ENCODE measurements around the gene SCAMP2.
A peak's percentile ranks its signal among the peaks of the same experiment; 100 is the strongest.
"Not testable (repeated sequence)": the region's sequence is repeated elsewhere in the genome, so short reads cannot be mapped to it uniquely, and the experiment has no call there.

SCAMP2 gene, protein sequence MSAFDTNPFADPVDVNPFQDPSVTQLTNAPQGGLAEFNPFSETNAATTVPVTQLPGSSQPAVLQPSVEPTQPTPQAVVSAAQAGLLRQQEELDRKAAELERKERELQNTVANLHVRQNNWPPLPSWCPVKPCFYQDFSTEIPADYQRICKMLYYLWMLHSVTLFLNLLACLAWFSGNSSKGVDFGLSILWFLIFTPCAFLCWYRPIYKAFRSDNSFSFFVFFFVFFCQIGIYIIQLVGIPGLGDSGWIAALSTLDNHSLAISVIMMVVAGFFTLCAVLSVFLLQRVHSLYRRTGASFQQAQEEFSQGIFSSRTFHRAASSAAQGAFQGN

DNA sequence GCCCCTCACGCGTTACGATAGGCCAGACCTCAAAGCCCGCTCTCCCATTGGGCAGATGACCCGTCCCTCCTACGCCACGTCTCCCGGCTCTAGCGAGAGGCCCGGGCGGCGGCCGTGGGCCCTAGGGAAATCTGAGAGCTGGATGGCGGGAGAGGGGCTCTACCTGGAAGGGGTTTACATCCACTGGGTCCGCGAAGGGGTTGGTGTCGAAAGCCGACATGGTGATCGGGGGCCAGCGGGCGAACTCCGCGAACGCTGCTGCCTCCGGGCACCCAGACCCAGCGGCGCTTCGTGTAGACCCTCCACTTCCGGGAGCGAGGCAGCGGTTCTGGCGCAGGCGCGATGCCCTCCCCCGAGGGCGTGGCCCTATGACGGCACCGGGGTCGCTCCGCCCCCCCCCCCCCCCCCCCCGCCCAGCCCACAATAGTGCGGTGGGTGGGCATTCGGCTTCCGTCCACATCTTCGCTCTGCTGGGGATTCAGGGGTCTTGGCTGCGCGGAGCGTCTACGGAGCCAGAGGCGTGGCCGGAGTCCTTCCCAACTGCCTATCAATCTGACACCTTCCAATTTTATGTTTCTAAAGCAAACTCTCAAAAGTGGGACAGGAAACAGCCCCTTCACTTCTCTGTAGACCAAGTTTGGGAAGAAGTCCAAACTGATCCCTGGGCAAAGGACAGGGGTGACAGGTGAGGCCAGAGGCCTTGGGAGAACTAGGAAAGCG, at the start of gene SCAMP2:
SCAMP2 (minus strand) TSS at position 330 of the 720 bp plus-strand sequence; CDS start at position 220, 110 bp downstream.
- DNase-seq: peak; percentile 68

DNA sequence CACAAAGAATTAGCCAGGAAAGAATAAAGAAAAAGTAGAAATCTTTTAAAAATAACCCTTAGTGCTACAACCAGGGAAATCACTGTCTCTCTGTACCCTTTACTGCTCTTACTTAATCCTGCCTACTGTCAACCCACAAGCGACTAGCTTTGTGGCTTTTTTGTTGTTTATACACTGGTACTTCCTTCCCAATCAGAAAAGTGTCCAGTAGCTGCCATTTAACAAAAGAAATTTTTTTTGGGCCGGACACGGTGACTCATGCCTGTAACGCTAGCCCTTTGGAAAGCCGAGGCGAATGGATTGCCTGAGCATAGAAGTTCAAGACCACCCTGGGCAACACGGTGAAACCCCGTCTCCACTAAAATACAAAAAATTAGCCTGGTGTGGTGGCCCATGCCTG, 47.3 kb upstream of the SCAMP2 start:
- DNase-seq: no peak

DNA sequence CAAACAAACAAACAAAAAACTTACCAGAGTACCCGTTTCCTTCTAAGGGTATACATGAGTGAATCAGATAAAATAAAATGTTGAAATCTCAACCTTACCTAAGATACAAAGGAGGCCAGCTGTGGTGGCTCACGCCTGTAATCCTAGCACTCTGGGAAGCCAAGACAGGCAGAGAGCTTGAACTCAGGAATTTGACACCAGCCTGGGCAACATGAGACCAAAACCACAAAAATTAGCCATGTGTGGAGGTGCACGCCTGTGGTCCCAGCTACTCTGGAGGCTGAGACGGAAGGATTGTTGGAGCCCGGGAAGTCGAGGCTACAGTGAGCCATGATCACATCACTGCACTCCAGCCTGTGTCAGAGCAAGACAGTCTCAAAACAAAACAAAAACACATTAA, 44.5 kb upstream of the SCAMP2 start:
- DNase-seq: no peak

DNA sequence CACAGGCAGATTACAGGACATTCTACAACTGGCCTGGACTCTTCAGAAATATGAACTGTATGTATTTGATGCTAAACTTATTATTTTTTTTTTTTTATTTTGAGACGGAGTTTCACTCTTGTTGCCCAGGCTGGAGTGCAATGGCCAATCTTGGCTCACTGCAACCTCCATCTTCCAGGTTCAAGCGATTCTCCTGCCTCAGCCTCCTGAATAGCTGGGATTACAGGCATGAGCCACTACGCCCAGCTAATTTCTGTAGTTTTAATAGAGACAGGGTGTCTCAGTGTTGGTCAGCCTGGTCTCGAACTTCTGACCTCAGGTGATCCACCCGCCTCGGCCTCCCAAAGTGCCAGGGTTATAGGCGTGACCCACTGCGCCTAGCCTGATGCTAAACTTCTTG, 40.6 kb upstream of the SCAMP2 start:
- not testable (repeated sequence) for DNase-seq

DNA sequence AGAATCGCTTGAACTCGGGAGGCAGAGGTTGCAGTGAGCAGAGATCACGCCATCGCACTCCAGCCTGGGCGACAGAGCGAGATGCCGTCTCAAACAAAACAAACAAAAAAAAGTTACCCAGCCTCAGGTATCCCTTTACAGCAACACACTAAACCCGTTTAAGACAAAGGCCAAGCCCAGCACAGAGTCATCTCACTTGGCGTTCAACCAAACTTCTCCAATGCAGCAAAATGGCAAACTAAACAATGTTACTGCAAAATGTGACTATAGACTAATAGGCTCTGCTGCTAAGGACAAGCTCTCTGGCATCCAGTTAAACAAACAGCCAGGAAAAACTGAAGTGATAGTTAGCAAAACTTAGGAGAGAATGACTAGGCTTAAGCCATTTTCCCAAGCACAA, 39.9 kb upstream of the SCAMP2 start:
- DNase-seq: no peak

DNA sequence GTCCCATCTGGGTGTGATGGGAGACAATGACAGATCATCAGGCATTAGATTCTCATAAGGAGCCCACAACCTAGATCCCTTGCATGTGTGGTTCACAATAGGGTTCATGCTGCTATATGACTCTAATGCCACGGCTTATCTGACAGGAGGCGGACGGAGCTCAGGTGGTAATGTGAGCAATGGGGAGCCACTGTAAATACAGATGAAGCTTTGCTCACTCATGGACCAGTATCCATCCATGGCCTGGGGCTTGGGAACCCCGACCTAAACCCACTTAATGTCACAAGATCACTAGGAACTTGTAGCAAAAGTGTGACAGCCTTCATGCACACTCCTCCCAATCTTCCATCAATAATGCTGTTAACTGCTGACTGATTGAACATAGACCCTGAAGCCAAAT, 35.5 kb upstream of the SCAMP2 start:
- no peak for DNase-seq

DNA sequence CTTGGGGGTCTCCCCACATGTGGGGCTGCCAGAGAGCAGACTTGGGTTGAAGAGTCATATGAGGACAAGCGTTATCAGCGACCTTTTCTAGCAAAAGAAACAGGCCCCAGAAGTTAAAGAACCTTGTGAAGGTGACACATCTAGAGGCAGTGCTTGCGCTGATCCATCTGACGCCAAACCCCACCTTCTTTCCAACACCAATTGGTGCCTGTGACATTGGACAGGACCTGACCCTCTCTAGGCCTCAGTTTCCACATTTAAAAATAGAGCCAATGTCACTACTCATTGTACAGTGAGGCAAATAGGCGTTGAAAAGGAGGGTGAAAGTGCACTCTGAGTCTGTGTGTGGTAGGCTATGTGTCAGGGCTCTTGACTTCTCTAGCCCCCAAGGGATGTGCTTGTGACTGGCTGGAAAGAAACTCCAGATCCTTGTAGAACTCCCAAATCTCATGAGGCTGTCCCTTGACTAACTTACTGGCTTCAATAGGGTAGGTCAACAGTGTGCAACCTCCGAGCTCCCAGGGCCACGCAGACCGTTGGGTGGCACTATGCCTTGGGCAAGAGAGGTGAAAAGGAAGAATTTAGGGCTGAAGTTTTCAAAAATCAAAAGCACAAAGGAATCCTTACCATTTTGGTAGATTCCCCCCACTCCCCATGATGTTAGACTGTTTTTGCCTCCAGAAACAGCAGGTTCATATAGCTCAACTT, 34.2 kb upstream of the SCAMP2 start:
- DNase-seq: no peak

DNA sequence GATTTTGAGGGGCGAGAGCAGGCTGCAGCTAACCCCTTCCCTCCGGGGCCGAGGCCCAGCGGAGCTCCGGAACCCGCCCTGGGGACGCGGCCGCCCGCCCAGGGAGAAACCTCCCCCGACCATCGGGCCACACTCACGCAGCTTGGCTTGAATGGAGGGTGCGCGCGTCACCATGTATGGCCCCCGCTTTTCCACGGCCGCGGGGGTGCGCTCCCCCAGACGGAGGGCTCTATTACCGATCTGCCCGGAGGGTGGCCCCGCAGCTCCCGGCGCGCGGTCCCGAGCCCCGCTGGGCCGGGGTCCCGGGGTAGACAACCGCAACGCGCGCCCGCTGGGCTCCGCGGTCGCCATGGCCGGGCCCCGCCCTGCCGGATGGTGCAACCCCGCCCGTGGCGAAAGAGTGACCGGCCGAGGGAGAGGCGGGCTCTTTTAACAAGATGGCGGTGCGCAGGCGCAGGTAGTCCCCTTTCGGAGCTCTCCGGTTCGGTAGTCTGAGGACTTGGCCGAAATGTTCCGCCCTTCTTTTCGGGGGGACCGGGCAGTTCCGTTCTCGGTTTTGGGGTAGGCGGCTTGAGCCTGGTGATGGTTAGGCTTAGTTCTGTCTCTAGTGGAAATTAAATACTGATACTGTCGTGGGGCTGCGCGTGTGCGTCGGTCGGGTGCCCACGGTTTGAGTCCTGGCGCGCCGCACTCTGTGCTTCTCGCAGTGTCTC, 33.4 kb upstream of the SCAMP2 start, which contains the start of gene FAM219B:
FAM219B (minus strand) TSS at position 402 of the 713 bp plus-strand sequence; CDS start at position 351, 51 bp downstream.
- peak; percentile 50 for DNase-seq

DNA sequence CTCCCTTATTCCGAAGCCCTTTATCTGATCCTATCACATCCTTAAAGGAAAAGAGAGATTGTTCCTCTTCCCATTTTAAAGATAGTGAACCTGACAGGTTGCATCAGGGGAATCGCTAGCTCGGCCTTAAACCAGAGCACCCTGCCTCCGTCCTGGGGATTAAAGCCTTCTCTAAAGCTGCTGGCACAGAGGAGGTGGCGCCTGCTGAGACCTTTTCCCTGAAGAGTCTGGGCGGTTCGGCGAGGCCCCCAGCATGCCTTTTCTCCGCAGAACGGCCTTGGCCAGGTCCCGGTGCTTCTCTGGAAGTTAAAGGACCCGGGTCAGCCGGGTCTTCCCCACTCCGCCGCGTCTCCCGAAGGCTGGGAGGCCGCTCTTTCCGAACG, 32.9 kb upstream of the SCAMP2 start:
- no peak for DNase-seq

DNA sequence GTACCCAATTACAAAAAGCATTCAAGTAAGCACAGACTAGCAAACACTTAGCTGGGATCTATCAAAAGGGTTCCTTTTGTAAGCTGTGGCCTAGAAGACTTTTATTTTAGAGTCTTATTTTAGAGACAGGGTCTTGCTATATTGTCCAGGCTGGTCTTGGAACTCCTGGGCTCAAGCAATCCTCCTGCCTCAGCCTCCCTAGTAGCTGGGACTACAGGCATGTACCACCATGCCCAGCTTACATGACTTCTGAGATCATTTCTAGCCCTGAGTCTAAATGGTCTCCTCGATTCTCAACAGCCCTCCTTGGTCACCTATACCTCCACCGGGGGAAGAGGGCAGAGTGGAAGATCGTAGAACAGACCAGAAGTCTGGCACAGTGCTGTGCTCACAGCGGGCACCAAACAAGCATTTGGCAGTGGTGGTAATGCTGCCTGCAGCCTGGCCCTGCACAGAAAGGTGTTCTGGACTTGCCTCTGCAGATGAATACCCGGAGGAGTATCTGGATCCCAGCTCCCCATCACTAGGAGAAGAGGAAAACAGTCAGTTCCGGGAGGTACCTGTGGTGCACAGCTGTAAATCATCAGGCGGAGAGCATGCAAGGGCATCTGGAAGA, 31.1 kb upstream of the SCAMP2 start:
- DNase-seq: no peak

DNA sequence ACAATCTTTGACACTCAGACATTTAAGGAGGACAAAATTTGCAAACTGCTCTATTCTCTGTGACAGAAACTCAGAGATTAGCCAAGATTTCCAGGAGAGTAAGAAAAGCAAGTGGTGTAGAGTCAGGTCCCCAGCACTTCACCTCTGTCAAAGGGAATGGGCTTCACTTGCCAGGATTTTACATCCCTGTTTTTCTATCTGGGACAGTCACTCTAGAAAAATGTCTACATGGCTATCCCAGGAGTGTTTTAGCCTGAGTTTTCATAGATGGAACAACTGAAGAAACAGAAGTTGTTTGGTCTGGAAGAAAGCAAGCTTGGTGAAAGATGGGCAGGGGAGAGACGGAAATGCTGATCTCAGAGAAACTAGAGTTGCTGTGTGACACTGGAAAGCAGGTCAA, 30.5 kb upstream of the SCAMP2 start:
- DNase-seq: no peak

DNA sequence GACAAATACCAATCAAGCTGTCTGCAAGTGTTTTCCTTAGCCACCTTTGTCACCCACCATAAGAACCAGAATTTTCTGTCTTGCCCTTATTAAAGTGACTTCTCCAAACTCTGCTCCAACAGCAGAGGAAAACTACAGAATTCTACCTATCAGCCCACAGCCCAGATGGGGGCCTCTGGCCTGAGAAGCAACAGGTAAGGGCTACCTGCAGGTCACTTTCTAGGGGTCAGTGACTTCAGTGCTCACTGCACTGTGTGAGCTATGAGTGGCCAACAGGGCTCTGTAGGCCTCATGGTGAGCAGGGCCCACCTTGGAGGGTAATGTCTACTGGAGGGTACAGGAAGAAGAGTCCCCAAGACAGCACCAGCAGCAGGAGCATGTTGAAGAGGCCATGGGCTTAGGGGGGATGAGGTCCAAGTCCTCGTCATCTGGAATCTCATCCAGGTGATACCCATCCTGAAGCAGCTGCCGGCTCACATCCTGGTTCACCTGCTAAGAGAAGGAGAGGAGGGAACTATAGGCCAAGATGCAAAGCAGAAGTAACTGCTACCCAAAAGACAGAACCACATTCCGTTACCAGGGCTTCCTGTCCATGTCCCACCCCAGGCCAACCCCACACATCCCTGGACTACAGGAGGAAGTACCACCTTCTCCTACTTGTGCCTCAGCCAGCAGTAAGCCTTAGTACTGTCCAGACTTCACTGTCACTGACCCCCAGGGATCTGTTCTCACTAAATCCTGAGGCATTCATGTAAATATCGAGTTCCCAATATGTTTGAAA, 29.3 kb upstream of the SCAMP2 start:
- DNase-seq: no peak

DNA sequence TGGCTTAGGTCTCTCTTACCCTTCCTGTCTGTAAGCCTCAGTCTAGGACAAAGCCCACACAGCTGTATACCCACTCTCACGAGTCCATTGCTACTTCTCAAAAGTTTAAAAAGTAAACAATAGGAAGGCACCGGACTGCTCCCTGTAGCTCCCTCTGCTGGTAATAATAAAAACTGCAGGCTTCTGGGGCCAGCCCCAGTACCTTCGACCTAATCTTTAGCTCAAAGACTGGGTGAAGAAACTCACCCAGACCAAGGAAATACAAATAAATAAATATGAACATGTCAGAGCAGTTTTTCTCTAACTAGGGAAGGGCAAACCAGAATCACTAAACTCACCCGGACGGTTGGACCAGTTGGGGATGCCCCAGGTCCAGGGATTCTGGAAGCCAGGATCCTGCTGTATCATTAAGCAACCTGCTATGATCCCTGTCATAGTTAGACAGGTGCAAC, 28.5 kb upstream of the SCAMP2 start:
- DNase-seq: no peak

DNA sequence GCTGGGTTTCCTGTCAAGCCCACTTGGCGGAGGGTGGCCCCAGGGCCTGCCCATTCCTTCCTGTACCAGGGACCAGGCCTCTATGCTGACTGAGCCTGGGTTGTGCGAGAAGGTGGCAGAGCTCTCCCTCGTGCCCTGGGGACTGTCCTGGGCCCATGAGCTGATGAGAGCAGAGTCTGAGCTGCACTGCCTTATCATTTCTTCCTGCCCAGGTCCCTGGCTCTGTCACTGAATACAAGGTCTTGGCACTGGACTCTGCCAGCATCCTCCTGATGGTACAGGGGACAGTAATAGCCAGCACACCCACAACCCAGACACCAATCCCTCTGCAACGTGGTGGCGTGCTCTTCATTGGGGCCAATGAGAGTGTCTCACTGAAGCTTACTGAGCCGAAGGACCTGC, 24.1 kb upstream of the SCAMP2 start:
- no peak for DNase-seq

DNA sequence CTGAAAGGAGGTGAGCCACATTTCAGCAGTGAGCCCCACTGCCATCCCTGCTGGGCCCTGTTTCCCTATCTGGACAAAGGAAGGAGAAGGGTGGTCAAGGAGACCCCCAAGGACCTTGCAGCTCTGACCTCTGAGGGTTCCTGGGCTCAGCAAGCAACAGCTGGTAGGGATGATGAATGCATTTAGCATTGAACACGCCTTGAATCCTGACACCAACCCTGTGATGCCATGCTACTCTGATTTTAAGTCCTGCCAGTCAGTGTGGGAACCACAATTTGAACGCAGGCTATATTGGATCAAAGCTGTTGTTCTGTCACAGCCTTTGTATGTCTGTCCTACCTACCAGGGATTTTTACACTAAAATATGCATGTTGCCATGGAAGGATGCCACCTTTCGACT, 23.2 kb upstream of the SCAMP2 start:
- DNase-seq: no peak

DNA sequence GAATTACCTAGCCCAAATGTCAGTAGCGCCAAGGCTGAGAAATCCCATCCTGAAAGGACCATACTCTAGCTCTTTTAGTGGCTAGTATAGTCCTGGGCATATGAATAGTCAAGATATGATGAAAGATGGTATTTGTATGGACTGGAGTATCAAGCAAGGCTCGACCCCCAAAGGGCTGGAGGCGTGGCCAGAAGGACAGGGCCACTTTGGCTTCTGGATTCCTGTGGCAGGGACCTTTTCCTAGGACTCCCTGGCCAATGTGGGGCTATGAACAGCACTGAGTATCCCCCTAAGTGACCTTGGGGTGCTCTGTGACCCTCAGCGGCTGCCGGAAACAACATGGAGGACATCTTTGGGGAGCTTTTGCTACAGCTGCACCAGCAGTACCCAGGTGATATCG, 22.7 kb upstream of the SCAMP2 start:
- DNase-seq: no peak

DNA sequence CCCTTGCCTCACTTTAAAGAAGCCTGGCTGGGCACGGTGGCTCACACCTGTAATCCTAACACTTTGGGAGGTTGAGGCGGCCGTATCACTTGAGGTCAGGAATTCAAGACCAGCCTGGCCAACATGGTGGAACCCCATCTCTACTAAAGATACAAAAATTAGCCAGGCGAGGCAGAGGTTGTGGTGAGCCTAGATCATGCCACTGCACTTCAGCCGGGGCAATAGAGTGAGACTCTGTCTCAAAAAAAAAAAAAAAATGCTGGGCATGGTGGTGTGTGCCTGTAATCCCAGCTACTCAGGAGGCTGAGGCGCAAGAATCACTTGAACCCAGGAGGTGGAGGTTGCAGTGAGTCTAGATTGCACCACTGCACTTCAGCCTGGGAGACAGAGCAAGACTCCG, 21.2 kb upstream of the SCAMP2 start:
- DNase-seq: not testable (repeated sequence)

DNA sequence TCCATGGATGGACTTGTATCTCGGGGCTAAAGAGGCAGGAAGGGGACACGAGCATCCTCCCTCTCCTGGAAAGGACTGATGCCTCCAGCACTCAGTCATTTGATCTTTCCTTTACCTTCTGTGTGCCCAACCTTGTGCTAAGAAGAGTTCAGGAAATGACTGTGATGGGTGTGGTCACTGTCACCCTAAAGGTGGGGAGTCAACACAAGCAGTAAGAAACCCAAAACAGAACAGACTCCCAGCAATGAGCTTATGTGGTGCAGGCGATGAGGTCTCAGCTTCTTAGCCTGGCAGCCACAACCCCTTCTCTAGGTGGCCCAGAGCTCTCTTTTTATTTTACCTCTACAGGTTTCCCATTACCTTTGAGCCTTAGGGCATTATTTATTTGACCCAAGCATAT, 20.5 kb upstream of the SCAMP2 start:
- no peak for DNase-seq

DNA sequence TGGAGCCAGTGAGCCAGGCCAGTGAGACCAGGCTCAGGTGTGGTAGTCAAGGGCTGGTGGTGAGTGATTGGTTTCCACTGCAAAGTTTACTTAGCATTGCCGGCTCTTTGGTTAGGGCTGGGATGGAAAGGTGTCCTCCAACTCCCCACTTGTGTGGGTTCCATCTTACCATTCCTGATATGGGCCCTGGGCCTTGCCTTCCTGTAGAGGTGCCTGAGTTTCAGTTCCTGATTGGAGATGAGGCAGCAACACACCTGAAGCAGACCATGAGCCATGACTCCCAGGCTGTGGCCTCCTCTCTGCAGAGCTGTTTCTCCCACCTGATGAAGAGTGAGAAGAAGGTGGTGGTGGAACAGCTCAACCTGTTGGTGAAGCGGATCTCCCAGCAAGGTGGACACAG, 19.8 kb upstream of the SCAMP2 start:
- no peak for DNase-seq

DNA sequence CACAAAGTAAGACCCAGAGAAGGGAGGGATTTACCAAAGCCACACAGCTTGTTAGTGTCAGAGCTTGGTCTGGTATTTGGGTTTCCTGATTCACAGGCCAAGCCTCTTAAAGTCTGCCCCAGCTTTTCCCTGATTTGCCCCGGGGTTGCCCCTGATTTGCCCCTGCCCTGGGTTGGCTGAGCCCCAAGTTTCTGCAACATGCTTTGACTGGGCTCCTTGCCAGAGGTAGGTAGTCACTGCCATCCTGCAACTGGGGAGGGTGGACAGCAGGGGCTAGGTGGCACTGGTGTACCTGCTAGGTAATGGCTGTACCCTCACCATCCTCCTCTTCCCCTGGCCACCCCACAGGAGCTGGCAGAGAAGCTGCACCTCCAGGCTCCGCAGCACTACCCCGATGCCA, 19.1 kb upstream of the SCAMP2 start:
- DNase-seq: no peak

DNA sequence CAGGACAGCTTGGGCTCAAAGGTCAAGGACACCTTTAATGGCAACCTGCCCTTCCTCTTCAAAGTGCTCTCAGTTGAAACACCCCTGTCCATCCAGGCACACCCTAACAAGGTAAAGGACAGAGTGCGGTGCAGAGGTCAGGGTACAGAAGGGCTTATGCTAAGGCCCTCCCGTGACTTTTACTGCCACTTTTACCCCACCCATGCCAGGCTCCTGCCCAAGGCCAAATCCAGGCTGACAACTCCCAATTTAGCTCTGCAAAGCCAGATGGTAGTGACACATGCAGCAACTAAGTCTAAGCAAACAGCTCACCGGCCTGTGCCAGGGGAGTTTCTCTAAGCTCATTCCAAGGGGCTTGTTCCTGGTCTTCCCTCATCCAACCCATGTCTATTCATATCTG, 18.3 kb upstream of the SCAMP2 start:
- DNase-seq: no peak

DNA sequence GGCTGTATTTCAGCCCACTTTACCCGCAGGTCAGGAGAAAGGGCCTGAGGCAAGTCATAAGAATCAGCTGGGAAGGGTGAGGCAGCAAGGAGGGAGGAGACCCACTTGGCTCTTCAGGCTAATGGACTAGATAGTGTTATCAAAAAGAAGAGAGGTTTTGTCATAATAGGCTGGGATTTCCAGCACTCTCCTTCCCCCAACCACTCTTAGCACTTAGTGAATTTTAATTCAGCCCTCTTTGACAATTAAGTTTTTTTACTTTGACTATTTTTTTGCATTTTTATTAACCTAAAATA, 17.4 kb upstream of the SCAMP2 start:
- no peak for DNase-seq

All from DMS79 treated with DMSO at 0.1 percent for 48 hours (cell line).